Measurements from ENCODE around the gene APOBEC3H. TPM values are rescaled to one million over a fixed set of nuclear protein-coding genes. Genes with fewer than 3 reads are reported as not detected.

The APOBEC3H gene
- total and polyA plus RNA-seq, 9 of the 15 experiments (the other 6 are each of a cell fraction or from before 2014, with no cell fraction given) = 0.10 to 0.21 TPM; not detected in 7

DNA sequence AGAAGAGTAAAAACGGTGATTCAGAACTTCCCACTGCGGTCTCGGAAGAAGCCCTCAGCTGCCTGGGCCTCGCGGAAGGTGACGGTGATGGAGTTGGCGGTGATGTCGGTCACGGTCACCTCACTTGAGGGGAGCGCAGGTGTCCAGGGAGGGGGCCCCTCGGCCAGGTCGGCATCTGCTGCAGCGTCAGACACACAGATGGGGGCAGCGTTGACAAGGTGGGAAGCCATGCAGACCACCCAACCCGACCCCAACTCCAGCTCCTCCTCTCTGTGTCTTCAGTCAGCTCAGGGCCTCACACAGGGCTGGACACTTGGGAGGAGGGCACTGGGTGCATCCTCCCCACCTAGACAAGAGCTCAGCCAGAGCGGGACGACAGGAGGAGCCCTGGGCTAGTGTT lies 36.8 kb downstream of the APOBEC3H start:
- no peaks in the 10 kb centered on the region for H3K36me3 ChIP-seq (ENCODE audit: control insufficient read depth, insufficient read depth, low read length)
- H3K4me1 ChIP-seq (replicated peaks in 1 of 2; ENCODE audit: control insufficient read depth in 2 of 2, insufficient read depth in 2 of 2, low read length in 2 of 2) = peaks cover 13 to 28% of the 10 kb centered on the region in 2 experiments
- no peaks in the 10 kb centered on the region for H3K9me1 ChIP-seq (ENCODE audit: control insufficient read depth, insufficient read depth, low read length)
- in situ Hi-C loops (cut with MboI) = no loop called here
- H3K27ac ChIP-seq (ENCODE audit: extremely low read depth, low read depth, low read length) = no peak overlapping the region
- H4K20me1 ChIP-seq (replicated peaks; ENCODE audit: control insufficient read depth, insufficient read depth, low read length) = no peaks in the 10 kb centered on the region
- no peaks in the 10 kb centered on the region for H3K27me3 ChIP-seq (ENCODE audit: control insufficient read depth in 2 of 2, insufficient read depth in 2 of 2, low read length in 2 of 2)
- POLR2A ChIA-PET = interaction anchor here (4.1 kb wide), 1 partner anchor 182 kb away, joined by 20 read pairs; no protein-coding TSS in a partner anchor
- H3K4me2 ChIP-seq (ENCODE audit: insufficient read depth, low read length) = no peak overlapping the region
- H3K79me2 ChIP-seq (ENCODE audit: control insufficient read depth, insufficient read depth, low read length) = no peaks in the 10 kb centered on the region
- WGBS (ENCODE audit: insufficient coverage, low coverage, missing lambda C conversion rate) = 67% methylated on average over 9 of the region's 17 CpGs
- H3K9ac ChIP-seq (ENCODE audit: insufficient read depth in 1 of 2, low read depth in 2 of 2, low read length in 2 of 2) = no peak overlapping the region
- FAIRE-seq = no peak
- no peaks in the 10 kb centered on the region for H3K9me3 ChIP-seq (replicated peaks; ENCODE audit: control insufficient read depth, insufficient read depth, low read depth, low read length)
- CTCF ChIA-PET (ENCODE audit: low intra/inter-chr PET ratio) = no interaction called here
- no peak for DNase-seq (ENCODE audit: extremely low read depth in 1 of 4, low spot score in 3 of 4)
- intact Hi-C loops (cut with micrococcal nuclease) = no loop called here
- H2AFZ ChIP-seq (ENCODE audit: low read depth, low read length) = no peak overlapping the region
- no peak overlapping the region for H3K4me3 ChIP-seq
- no TSS peak for BruUV-seq (replicated peaks)
- no peak for ATAC-seq
- TF ChIP-seq RB1 (IDR thresholded peaks at IDR 0.05; ENCODE audit: low read depth) = no peak
- TF ChIP-seq, protein P1, sequence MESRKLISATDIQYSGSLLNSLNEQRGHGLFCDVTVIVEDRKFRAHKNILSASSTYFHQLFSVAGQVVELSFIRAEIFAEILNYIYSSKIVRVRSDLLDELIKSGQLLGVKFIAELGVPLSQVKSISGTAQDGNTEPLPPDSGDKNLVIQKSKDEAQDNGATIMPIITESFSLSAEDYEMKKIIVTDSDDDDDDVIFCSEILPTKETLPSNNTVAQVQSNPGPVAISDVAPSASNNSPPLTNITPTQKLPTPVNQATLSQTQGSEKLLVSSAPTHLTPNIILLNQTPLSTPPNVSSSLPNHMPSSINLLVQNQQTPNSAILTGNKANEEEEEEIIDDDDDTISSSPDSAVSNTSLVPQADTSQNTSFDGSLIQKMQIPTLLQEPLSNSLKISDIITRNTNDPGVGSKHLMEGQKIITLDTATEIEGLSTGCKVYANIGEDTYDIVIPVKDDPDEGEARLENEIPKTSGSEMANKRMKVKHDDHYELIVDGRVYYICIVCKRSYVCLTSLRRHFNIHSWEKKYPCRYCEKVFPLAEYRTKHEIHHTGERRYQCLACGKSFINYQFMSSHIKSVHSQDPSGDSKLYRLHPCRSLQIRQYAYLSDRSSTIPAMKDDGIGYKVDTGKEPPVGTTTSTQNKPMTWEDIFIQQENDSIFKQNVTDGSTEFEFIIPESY (CRISPR knock-in tag; IDR thresholded peaks at IDR 0.05) = no peak
- TF ChIP-seq, protein P2, sequence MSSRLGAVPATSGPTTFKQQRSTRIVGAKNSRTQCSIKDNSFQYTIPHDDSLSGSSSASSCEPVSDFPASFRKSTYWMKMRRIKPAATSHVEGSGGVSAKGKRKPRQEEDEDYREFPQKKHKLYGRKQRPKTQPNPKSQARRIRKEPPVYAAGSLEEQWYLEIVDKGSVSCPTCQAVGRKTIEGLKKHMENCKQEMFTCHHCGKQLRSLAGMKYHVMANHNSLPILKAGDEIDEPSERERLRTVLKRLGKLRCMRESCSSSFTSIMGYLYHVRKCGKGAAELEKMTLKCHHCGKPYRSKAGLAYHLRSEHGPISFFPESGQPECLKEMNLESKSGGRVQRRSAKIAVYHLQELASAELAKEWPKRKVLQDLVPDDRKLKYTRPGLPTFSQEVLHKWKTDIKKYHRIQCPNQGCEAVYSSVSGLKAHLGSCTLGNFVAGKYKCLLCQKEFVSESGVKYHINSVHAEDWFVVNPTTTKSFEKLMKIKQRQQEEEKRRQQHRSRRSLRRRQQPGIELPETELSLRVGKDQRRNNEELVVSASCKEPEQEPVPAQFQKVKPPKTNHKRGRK (tag; IDR thresholded peaks at IDR 0.05) = no peak
- no peak for TF ChIP-seq ZNF124 (CRISPR knock-in tag; IDR thresholded peaks at IDR 0.05)
- TF ChIP-seq ZNF146 (CRISPR knock-in tag; IDR thresholded peaks at IDR 0.05; ENCODE audit: unreplicated experiment) = no peak
- no peak for TF ChIP-seq POLR3A (IDR thresholded peaks at IDR 0.05; ENCODE audit: borderline replicate concordance, extremely low read depth, insufficient read depth, insufficient read length)
- TF ChIP-seq, protein P3, sequence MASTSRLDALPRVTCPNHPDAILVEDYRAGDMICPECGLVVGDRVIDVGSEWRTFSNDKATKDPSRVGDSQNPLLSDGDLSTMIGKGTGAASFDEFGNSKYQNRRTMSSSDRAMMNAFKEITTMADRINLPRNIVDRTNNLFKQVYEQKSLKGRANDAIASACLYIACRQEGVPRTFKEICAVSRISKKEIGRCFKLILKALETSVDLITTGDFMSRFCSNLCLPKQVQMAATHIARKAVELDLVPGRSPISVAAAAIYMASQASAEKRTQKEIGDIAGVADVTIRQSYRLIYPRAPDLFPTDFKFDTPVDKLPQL (IDR thresholded peaks at IDR 0.05; ENCODE audit: extremely low read depth, insufficient read length) = no peak
- TF ChIP-seq MAZ (CRISPR knock-in tag; conservative IDR thresholded peaks at IDR 0.05 in 1 of 2, IDR thresholded peaks at IDR 0.05 in 1 of 2) = no peak
- no peak for TF ChIP-seq KLF1 (tag; IDR thresholded peaks at IDR 0.05)
- TF ChIP-seq SMARCE1 (IDR thresholded peaks at IDR 0.05) = no peak
- TF ChIP-seq ZNF444 (CRISPR knock-in tag; IDR thresholded peaks at IDR 0.05) = no peak
- TF ChIP-seq ZNF561 (CRISPR knock-in tag; conservative IDR thresholded peaks at IDR 0.05) = no peak
- no peak for TF ChIP-seq FOXA3 (CRISPR knock-in tag; conservative IDR thresholded peaks at IDR 0.05 in 1 of 2, IDR thresholded peaks at IDR 0.05 in 1 of 2)
- no peak for TF ChIP-seq TSC22D4 (tag; IDR thresholded peaks at IDR 0.05)
- no peak for TF ChIP-seq ILF3 (IDR thresholded peaks at IDR 0.05; ENCODE audit: borderline replicate concordance)
- no peak for TF ChIP-seq RAD51 (IDR thresholded peaks at IDR 0.05; ENCODE audit: borderline replicate concordance, low read depth)
- no peak for TF ChIP-seq SREBF1 (IDR thresholded peaks at IDR 0.05; ENCODE audit: borderline replicate concordance, low read depth, low read length)

Data from K562 (cell line).